BJ (cell line): Measurements from ENCODE around the gene SP7. TPM values are rescaled to one million over a fixed set of nuclear protein-coding genes. Genes with fewer than 3 reads are reported as not detected.
"Not testable (repeated sequence)": the region's sequence is repeated elsewhere in the genome, so short reads cannot be mapped to it uniquely, and the experiment has no call there.

Source experiments
- CTCF ChIA-PET: fragments of 350-600 bp; formaldehyde crosslinking; extraction: SDS; loops from one replicate; lab custom pipeline; 2021; ENCODE audit warnings: antibody characterized with exemption, inconsistent platforms; lab: Yijun Ruan, JAX
- POLR2A ChIA-PET: fragments of 300-600 bp; sonication (Branson Sonifier 250); formaldehyde crosslinking; extraction: SDS; loops from one replicate; lab custom pipeline; 2021; ENCODE audit warnings: antibody characterized with exemption; lab: Charles Lee
- DNase-seq: peaks from one replicate; pipeline ENCODE4 v3.0.0-alpha.2; 2011; ENCODE audit warnings: low read depth
- H3K27me3 ChIP-seq: 2 replicates; pipeline ENCODE4 v1.6.0; 2011; ENCODE audit warnings: low read length; ENCODE audit not compliant: control insufficient read depth, insufficient read depth
- H3K36me3 ChIP-seq: 2 replicates; pipeline ENCODE4 v1.5.1; 2011; ENCODE audit warnings: low read length; ENCODE audit not compliant: control insufficient read depth, insufficient read depth
- H3K4me3 ChIP-seq: 2 replicates; pipeline ENCODE4 v1.5.1; 2011; ENCODE audit warnings: low read depth, mild to moderate bottlenecking, control low read depth, low read length
- polyA plus RNA-seq: library from polyadenylated mRNA; depleted of rRNA; stranded (reverse); fragments of >200 nt; gene quantifications from 2 replicates; pipeline ENCODE4 v1.2.3, GENCODE V29; 2011
- TF ChIP-seq, protein P1 (sequence below): IDR thresholded peaks from 2 replicates; pipeline ENCODE4 v1.5.1; 2011; ENCODE audit warnings: low read depth, mild to moderate bottlenecking, control low read depth, inconsistent platforms, low read length, moderate library complexity; ENCODE audit not compliant: insufficient read depth

Gene SP7
- polyA plus RNA-seq, 1 experiment: not detected

DNA sequence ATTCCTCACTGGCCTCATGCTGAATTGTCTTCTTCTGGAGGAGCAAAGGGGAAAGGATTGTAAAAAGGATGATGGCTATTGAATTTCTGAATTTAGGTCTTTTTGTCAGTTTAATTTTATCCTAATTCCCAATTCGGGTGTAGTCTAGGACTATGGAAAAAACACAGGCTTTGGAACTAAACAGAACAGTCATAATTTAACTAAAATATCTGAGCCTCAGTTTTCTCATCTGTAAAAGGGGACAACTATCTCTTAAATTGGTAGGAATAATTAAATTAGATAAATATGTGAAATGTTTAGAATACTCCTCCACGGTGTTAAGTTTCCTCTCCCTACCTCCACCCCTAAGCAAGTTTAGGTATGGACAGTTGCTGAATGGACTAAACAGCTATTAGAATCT, 40.6 kb upstream of the SP7 start:
- H3K27me3 ChIP-seq: no peaks in the 10 kb centered on the region
- H3K4me3 ChIP-seq: no peak overlapping the region
- ChIA-PET CTCF (interaction anchor here (0.9 kb wide), 1 partner anchor 32 kb away, joined by 3 read pairs; no protein-coding TSS in a partner anchor), POLR2A (interaction anchor here (0.6 kb wide), 1 partner anchor 153 kb away, joined by 6 read pairs; no protein-coding TSS in a partner anchor)
- DNase-seq: no peak
- H3K36me3 ChIP-seq: no peaks in the 10 kb centered on the region; the same call in 1 of the 2 replicates
- TF ChIP-seq, protein P1, sequence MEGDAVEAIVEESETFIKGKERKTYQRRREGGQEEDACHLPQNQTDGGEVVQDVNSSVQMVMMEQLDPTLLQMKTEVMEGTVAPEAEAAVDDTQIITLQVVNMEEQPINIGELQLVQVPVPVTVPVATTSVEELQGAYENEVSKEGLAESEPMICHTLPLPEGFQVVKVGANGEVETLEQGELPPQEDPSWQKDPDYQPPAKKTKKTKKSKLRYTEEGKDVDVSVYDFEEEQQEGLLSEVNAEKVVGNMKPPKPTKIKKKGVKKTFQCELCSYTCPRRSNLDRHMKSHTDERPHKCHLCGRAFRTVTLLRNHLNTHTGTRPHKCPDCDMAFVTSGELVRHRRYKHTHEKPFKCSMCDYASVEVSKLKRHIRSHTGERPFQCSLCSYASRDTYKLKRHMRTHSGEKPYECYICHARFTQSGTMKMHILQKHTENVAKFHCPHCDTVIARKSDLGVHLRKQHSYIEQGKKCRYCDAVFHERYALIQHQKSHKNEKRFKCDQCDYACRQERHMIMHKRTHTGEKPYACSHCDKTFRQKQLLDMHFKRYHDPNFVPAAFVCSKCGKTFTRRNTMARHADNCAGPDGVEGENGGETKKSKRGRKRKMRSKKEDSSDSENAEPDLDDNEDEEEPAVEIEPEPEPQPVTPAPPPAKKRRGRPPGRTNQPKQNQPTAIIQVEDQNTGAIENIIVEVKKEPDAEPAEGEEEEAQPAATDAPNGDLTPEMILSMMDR: no peak

DNA sequence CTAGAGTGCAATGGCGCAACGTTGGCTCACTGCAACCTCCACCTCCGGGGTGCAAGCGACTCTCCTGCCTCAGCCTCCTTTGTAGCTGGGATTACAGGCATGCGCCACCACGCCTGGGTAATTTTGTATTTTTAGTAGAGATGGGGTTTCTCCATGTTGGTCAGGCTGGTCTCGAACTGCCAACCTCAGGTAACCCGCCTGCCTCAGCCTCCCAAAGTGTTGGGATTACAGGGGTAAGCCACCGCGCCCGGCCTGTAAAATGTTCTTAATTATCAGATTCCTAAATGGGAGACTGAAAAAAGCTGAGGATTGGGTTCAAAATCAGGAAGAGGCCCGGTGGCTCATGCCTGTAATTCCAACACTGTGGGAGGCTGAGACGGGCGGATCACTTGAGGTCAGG, 38.1 kb upstream of the SP7 start:
- CTCF ChIA-PET: interaction anchor here (1.0 to 1.5 kb wide), 2 partner anchors 47 to 52 kb away, joined by 3 read pairs; partner anchors contain the start of gene AAAS
- H3K4me3 ChIP-seq, H3K27me3 ChIP-seq, H3K36me3 ChIP-seq, DNase-seq, POLR2A ChIA-PET: not testable (repeated sequence)

DNA sequence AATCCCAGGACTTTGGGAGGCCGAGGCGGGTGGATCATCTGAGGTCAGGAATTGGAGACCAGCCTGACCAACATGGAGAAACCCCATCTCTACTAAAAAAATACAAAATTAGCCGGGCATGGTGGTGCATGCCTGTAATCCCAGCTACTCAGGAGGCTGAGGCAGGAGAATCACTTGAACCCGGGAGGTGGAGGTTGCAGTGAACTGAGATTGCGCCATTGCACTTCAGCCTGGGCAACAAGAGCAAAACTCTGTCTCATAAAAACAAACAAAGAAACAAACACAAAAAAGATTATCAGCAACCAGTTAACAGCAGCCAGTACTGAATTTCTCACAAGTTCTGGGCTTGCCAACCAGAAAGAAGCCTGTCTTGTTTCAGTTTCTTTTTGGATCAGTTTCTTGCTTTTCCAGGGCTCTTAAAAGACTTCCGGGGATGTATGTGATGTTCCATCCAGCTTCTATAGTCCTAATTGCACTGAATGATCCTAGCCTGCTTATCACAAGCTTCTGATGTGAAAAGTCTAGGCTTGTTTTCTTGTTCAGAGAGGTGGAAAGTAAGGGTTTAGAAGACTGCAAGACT, 37.5 kb upstream of the SP7 start:
- H3K27me3 ChIP-seq, POLR2A ChIA-PET, H3K4me3 ChIP-seq, DNase-seq, H3K36me3 ChIP-seq: not testable (repeated sequence)
- CTCF ChIA-PET: interaction anchor here (0.6 to 1.5 kb wide), 3 partner anchors 48 to 52 kb away, joined by 3 to 5 read pairs (median 3); partner anchors contain the start of gene AAAS

DNA sequence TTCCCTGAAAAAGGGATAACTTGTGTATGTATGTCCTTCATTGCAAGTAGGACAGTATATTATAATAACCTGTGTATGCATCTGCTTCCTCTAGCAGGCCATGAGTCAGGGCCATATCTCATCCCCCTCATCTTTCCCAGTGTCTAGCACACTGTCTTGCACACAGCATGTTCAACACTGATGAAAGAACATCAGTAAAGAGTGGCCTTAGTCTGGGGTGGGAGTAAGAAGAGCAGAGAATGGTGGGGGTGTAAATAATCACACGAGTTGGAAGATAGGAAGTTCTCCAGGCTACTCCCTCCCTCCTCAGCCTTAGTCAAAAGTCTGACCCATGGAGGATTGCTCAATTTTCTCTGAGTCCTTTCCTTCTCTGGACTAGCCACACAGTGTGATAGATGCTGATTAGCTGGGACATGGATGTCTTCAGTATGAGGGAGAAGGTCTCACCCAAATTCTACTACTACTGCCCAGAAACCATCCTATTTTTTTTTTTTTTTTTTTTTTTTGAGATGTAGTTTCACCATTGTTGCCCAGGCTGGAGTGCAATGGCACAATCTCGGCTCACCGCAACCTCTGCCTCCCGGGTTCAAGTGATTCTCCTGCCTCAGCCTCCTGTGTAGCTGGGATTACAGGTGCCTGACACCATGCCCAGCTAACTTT, 29.2 kb upstream of the SP7 start:
- POLR2A ChIA-PET: no interaction called here
- DNase-seq: no peak
- CTCF ChIA-PET: interaction anchor here (0.9 to 2.0 kb wide), 4 partner anchors 12 to 56 kb away, joined by 3 to 7 read pairs (median 4); no protein-coding TSS in a partner anchor
- Histone ChIP-seq H3K27me3 (no peaks in the 10 kb centered on the region), H3K4me3 (no peak overlapping the region), H3K36me3 (no peaks in the 10 kb centered on the region)
- TF ChIP-seq, protein P1: no peak

DNA sequence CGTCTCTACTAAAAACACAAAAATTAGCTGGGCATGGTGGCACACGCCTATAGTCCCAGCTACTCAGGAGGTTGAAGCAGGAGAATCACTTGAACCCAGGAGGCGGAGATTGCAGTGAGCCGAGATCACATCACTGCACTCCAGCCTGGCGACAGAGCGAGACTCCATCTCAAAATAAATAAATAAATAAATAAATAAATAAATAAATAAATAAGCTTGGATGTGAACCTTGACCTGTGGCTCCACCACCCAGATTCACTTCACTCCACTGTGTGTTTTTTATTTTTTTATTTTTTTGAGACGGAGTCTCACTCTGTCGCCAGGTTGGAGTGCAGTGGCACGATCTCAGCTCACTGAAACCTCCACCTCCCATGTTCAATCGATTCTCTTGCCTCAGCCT, 25.5 kb upstream of the SP7 start:
- CTCF ChIA-PET: interaction anchor here (0.6 to 1.9 kb wide), 5 partner anchors 8 to 60 kb away, joined by 3 to 9 read pairs (median 4); no protein-coding TSS in a partner anchor
- H3K27me3 ChIP-seq, H3K4me3 ChIP-seq, H3K36me3 ChIP-seq, DNase-seq, POLR2A ChIA-PET: not testable (repeated sequence)

DNA sequence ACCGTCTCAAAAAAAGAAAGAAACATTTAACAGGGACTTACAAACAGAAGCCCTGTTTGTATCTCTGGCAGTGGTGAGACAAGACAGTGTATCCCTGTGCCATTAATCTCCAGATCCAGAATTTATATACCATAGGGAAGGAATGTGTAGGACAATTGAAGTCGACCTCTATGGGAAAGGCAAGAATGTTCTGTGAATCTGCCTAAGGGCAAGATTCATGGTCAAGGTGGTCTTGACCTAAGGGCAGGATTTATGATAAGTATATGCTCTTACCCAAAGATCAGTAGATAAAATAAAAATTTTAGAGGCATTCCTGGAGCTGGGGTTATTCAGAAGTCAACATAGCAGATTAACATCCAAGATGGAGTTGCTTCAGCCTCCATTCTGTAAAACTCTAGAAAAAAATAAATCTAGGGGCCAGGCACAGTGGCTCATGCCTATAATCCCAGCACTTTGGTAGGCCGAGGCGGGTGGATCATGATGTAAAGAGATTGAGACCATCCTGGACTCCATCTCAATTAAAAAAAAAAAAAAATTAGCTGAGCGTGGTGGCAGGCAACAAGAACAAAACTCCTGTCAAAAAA, 22.8 kb upstream of the SP7 start:
- TF ChIP-seq, protein P1: no peak
- no peak for DNase-seq
- no peak overlapping the region for H3K4me3 ChIP-seq
- CTCF ChIA-PET: interaction anchor here (0.9 to 5.3 kb wide), 2 partner anchors 56 to 63 kb away, joined by 3 to 39 read pairs; no protein-coding TSS in a partner anchor
- no peaks in the 10 kb centered on the region for H3K36me3 ChIP-seq
- POLR2A ChIA-PET: interaction anchor here (0.7 kb wide), 1 partner anchor 143 kb away, joined by 3 read pairs; no protein-coding TSS in a partner anchor
- H3K27me3 ChIP-seq: no peaks in the 10 kb centered on the region
